DND-41 (cell line): ENCODE measurements around the gene ADAM15.

Experiments used
- CTCF ChIP-seq: IDR thresholded peaks from 2 replicates; pipeline ENCODE4 v1.5.1; 2012; ENCODE audit warnings: borderline replicate concordance, low read length, moderate library complexity, mild to moderate bottlenecking; ENCODE audit not compliant: poor library complexity, severe bottlenecking; ENCODE audit errors: extremely low read depth
- EZH2 ChIP-seq: IDR thresholded peaks from 3 replicates; pipeline ENCODE4 v1.6.1; 2012; ENCODE audit warnings: borderline replicate concordance, low read depth, mild to moderate bottlenecking, moderate library complexity, low read length, inconsistent platforms; ENCODE audit not compliant: severe bottlenecking

GRCh38 chr1:155094622-155094948, 43.5 kb downstream of the ADAM15 start:
- TF ChIP-seq CTCF (no peak), EZH2 (no peak)
